ENCODE measurements around the gene EMC7. TPM values are rescaled to one million over a fixed set of nuclear protein-coding genes. Genes with fewer than 3 reads are reported as not detected.
"Not testable (repeated sequence)": the region's sequence is repeated elsewhere in the genome, so short reads cannot be mapped to it uniquely, and the experiment has no call there.

EMC7 gene
- total RNA-seq, 1 donor from 2014 or later, result 47.4 TPM

GRCh38 chr15:34054081-34054707, 47.5 kb downstream of the EMC7 start:
- H3K4me1 Mint-ChIP-seq (ENCODE audit: low read depth, unreplicated experiment), result no peaks in the 10 kb centered on the region
- H3K27ac Mint-ChIP-seq (ENCODE audit: unreplicated experiment), result no peak overlapping the region
- no peaks in the 10 kb centered on the region for H3K27me3 Mint-ChIP-seq (ENCODE audit: unreplicated experiment)
- H3K36me3 Mint-ChIP-seq (ENCODE audit: unreplicated experiment), result peaks cover 28% of the 10 kb centered on the region
- H3K9me3 Mint-ChIP-seq (ENCODE audit: unreplicated experiment), result peaks cover 7% of the 10 kb centered on the region
- no peak overlapping the region for H3K4me3 Mint-ChIP-seq (ENCODE audit: unreplicated experiment)
- DNase-seq, result no peak
- no peak for TF ChIP-seq CTCF (IDR thresholded peaks at IDR 0.05; ENCODE audit: partially characterized antibody, unreplicated experiment)

GRCh38 chr15:34050385-34050784, 51.3 kb downstream of the EMC7 start:
- peaks cover 30% of the 10 kb centered on the region for H3K36me3 Mint-ChIP-seq (ENCODE audit: unreplicated experiment)
- not testable (repeated sequence) for H3K27me3 Mint-ChIP-seq (ENCODE audit: unreplicated experiment); DNase-seq; H3K4me1 Mint-ChIP-seq (ENCODE audit: low read depth, unreplicated experiment); H3K9me3 Mint-ChIP-seq (ENCODE audit: unreplicated experiment); H3K4me3 Mint-ChIP-seq (ENCODE audit: unreplicated experiment); H3K27ac Mint-ChIP-seq (ENCODE audit: unreplicated experiment)

- peaks cover under 1% of the 10 kb centered on the region for H3K27me3 Mint-ChIP-seq (ENCODE audit: unreplicated experiment)
- no peak overlapping the region for H3K4me3 Mint-ChIP-seq (ENCODE audit: unreplicated experiment)
- peaks cover 7% of the 10 kb centered on the region for H3K9me3 Mint-ChIP-seq (ENCODE audit: unreplicated experiment)
- H3K4me1 Mint-ChIP-seq (ENCODE audit: low read depth, unreplicated experiment), result no peaks in the 10 kb centered on the region
- TF ChIP-seq CTCF (IDR thresholded peaks at IDR 0.05; ENCODE audit: partially characterized antibody, unreplicated experiment), result no peak
- no peak overlapping the region for H3K27ac Mint-ChIP-seq (ENCODE audit: unreplicated experiment)
- DNase-seq, result no peak
- H3K36me3 Mint-ChIP-seq (ENCODE audit: unreplicated experiment), result peaks cover 27% of the 10 kb centered on the region
These were observed 52.5 kb downstream of the EMC7 start for GRCh38 chr15:34049112-34049511.

GRCh38 chr15:34047893-34048775, 53.5 kb downstream of the EMC7 start:
- Mint-ChIP-seq H3K36me3 (ENCODE audit: unreplicated experiment) (peaks cover 19% of the 10 kb centered on the region), H3K4me3 (ENCODE audit: unreplicated experiment) (no peak overlapping the region), H3K4me1 (ENCODE audit: low read depth, unreplicated experiment) (no peaks in the 10 kb centered on the region), H3K27me3 (ENCODE audit: unreplicated experiment) (peaks cover 2% of the 10 kb centered on the region), H3K27ac (ENCODE audit: unreplicated experiment) (peak overlapping the region; percentile 36), H3K9me3 (ENCODE audit: unreplicated experiment) (peaks cover 7% of the 10 kb centered on the region)
- DNase-seq, result peak; percentile 28
- TF ChIP-seq CTCF (IDR thresholded peaks at IDR 0.05; ENCODE audit: partially characterized antibody, unreplicated experiment), result no peak

- DNase-seq, result no peak
- H3K4me1 Mint-ChIP-seq (ENCODE audit: low read depth, unreplicated experiment), result no peaks in the 10 kb centered on the region
- H3K36me3 Mint-ChIP-seq (ENCODE audit: unreplicated experiment), result peaks cover 19% of the 10 kb centered on the region
- peaks cover 2% of the 10 kb centered on the region for H3K27me3 Mint-ChIP-seq (ENCODE audit: unreplicated experiment)
- H3K27ac Mint-ChIP-seq (ENCODE audit: unreplicated experiment), result no peak overlapping the region
- no peak for TF ChIP-seq CTCF (IDR thresholded peaks at IDR 0.05; ENCODE audit: partially characterized antibody, unreplicated experiment)
- H3K9me3 Mint-ChIP-seq (ENCODE audit: unreplicated experiment), result peaks cover 6% of the 10 kb centered on the region
- H3K4me3 Mint-ChIP-seq (ENCODE audit: unreplicated experiment), result no peak overlapping the region
These were observed 55.1 kb downstream of the EMC7 start for GRCh38 chr15:34046471-34047145.
